ENCODE results near the gene ARL8B. TPM values are rescaled to one million over a fixed set of nuclear protein-coding genes. Genes with fewer than 3 reads are reported as not detected.

The ARL8B gene
- total RNA-seq, 1 experiment from 2014 or later: 29.0 TPM

- Histone ChIP-seq H3K27me3 (ENCODE audit: insufficient read depth, low read length) (no peaks in the 10 kb centered on the region), H4K20me1 (ENCODE audit: control insufficient read depth, insufficient read depth, insufficient read length) (no peaks in the 10 kb centered on the region), H3T11ph (ENCODE audit: low read length) (no peak overlapping the region), H4K8ac (replicated peaks; ENCODE audit: insufficient read length, low read depth, low read length) (no peak overlapping the region), H2BK12ac (ENCODE audit: insufficient read length, low read depth, low read length) (no peak overlapping the region), H2BK5ac (ENCODE audit: insufficient read length, low read length) (no peak overlapping the region), H3K9ac (ENCODE audit: extremely low read depth, insufficient read length, low read length) (no peak overlapping the region), H3K4me2 (ENCODE audit: insufficient read depth, insufficient read length, low read length) (no peak overlapping the region), H3K18ac (ENCODE audit: insufficient read length, low read depth, low read length) (no peak overlapping the region), H3K79me1 (ENCODE audit: insufficient read depth, low read depth, low read length, poor library complexity, severe bottlenecking) (peaks cover 7% of the 10 kb centered on the region), H2AK5ac (ENCODE audit: insufficient read length, low read length) (no peak overlapping the region), H3K23me2 (ENCODE audit: insufficient read length, low read depth, low read length, poor library complexity, severe bottlenecking) (no peaks in the 10 kb centered on the region), H2BK120ac (ENCODE audit: low read depth, low read length, poor library complexity, severe bottlenecking) (no peak overlapping the region), H3K4ac (ENCODE audit: low read depth, low read length) (no peak overlapping the region), H3K4me1 (ENCODE audit: insufficient read depth, low read length) (no peaks in the 10 kb centered on the region), H4K5ac (ENCODE audit: insufficient read length, low read depth, low read length) (no peak overlapping the region), H3K23ac (ENCODE audit: insufficient read length, low read depth, low read length) (no peak overlapping the region), H2BK15ac (ENCODE audit: low read depth, low read length) (no peak overlapping the region), H3K27ac (ENCODE audit: insufficient read length, low read depth, low read length) (no peak overlapping the region), H3K56ac (ENCODE audit: insufficient read length, low read depth, low read length) (no peak overlapping the region), H3K79me2 (ENCODE audit: insufficient read depth, low read length) (peaks cover 31% of the 10 kb centered on the region), H3K14ac (ENCODE audit: insufficient read depth, low read length) (no peak overlapping the region), H2BK20ac (ENCODE audit: low read depth, low read length, poor library complexity, severe bottlenecking) (no peak overlapping the region), H4K91ac (ENCODE audit: insufficient read length, low read depth, low read length) (no peak overlapping the region), H3K9me3 (ENCODE audit: control insufficient read depth, low read depth, low read length) (no peaks in the 10 kb centered on the region), H2AFZ (ENCODE audit: low read length) (no peak overlapping the region)
- H3K27ac Mint-ChIP-seq: no peak overlapping the region
- H3K9me3 Mint-ChIP-seq: peaks cover 31 to 39% of the 10 kb centered on the region in 2 experiments
- H3K27me3 Mint-ChIP-seq (ENCODE audit: low read depth): no peaks in the 10 kb centered on the region
- H3K4me1 Mint-ChIP-seq: peaks cover 15 to 16% of the 10 kb centered on the region in 2 experiments
- WGBS (ENCODE audit: extremely low coverage, insufficient read length, low lambda C conversion rate): no CpG with 5 or more reads among the region's 6 CpGs
- no peak for DNase-seq
- peaks cover 32 to 50% (median 42%) of the 10 kb centered on the region in 3 experiments for H3K36me3 Mint-ChIP-seq (ENCODE audit: insufficient read depth in 1 of 3, low read depth in 3 of 3)
- no peak for TF ChIP-seq CTCF (conservative IDR thresholded peaks at IDR 0.05)
- H3K4me3 Mint-ChIP-seq: no peak overlapping the region
These were observed 18.7 kb downstream of the ARL8B start for GRCh38 chr3:5140839-5141238.
